GM18519 (cell line): ENCODE data around the gene ACOX3.
A peak's percentile ranks its signal among the peaks of the same experiment; 100 is the strongest.
"Not testable (repeated sequence)": the region's sequence is repeated elsewhere in the genome, so short reads cannot be mapped to it uniquely, and the experiment has no call there.

ENCODE experiments used
- ATAC-seq: cut with Tn5 transposase; IDR thresholded peaks from one replicate; pipeline ENCODE4 v1.9.1; 2021; ENCODE audit warnings: mild to moderate bottlenecking, moderate library complexity; ENCODE audit not compliant: unreplicated experiment, low FRiP score

Gene ACOX3

DNA sequence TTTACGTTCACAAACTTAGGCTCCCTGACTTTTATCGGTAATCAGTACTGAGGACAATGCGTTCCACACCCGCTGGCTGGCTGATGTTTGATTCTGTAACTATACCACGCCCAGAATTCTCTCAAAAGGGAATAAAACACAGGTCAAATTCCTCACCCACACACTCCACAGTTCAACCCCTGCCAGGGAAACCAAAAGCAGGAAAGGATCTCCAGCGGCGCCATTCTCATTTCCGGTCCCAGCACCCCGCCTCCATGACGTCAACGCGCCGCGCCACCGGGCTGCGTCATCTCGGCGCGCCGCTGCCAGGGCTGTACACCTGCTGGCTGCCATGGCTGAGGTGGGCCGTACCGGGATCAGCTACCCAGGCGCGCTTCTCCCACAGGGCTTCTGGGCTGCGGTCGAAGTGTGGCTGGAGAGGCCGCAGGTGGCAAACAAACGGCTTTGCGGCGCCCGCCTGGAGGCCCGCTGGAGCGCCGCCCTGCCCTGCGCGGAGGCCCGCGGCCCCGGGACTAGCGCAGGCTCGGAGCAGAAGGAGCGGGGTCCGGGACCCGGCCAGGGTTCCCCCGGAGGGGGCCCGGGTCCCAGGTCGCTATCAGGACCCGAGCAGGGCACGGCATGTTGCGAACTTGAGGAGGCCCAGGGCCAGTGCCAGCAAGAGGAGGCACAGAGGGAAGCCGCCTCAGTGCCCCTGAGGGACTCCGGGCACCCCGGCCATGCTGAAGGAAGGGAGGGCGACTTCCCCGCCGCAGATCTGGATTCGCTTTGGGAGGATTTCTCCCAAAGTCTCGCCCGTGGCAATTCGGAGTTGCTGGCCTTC lies at the start of gene ACOX3, which contains the start of gene TRMT44:
ACOX3 (minus strand) TSS at position 232 of the 820 bp plus-strand sequence. CDS start 24,202 bp downstream, outside the sequence.
TRMT44 (plus strand) TSS at position 286 of the 820 bp plus-strand sequence; CDS start at position 332, 46 bp downstream.
- ATAC-seq: peak; percentile 66

GRCh38 chr4:8488791-8489369 lies 48.4 kb upstream of the ACOX3 start:
- no peak for ATAC-seq

DNA sequence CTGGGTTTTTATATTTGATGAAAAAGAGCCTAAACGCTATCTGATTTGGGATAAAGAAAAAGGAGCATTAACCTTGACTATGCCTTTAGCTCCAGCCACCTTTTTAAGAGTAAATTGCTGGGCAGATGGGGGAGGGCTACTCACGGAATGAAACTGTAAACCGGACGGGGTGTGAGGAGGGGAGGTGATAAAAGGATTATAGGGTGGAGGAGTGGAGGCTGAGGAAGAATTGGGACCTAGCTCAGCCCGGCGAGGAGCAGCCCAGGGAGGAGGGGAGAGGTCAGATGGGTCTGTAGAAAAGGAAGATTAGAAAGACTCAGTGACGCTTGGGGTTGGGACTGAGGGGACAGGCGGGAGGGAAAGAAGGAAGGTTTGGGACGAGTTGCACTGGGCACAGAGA lies 46.1 kb upstream of the ACOX3 start:
- ATAC-seq: not testable (repeated sequence)

DNA sequence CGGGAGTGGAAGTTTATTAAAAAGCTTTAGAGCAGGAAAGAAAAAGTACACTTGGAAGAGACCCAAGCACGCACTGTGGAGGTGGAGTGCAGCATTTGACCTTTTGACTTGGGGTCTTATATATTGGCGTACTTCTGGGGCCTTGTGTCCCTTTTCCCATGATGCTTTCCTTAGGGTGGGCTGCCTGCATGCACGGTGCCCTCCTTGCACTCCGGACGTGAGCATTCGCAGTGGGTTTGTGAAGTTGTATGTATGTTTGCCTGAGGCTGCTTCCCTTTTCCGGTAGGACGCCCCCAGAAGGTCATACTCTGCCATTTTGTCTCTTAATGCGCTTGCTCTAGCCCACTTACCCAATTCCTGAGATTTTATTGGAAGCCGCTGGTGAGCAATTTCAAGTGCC lies 39.7 kb upstream of the ACOX3 start:
- ATAC-seq: no peak

DNA sequence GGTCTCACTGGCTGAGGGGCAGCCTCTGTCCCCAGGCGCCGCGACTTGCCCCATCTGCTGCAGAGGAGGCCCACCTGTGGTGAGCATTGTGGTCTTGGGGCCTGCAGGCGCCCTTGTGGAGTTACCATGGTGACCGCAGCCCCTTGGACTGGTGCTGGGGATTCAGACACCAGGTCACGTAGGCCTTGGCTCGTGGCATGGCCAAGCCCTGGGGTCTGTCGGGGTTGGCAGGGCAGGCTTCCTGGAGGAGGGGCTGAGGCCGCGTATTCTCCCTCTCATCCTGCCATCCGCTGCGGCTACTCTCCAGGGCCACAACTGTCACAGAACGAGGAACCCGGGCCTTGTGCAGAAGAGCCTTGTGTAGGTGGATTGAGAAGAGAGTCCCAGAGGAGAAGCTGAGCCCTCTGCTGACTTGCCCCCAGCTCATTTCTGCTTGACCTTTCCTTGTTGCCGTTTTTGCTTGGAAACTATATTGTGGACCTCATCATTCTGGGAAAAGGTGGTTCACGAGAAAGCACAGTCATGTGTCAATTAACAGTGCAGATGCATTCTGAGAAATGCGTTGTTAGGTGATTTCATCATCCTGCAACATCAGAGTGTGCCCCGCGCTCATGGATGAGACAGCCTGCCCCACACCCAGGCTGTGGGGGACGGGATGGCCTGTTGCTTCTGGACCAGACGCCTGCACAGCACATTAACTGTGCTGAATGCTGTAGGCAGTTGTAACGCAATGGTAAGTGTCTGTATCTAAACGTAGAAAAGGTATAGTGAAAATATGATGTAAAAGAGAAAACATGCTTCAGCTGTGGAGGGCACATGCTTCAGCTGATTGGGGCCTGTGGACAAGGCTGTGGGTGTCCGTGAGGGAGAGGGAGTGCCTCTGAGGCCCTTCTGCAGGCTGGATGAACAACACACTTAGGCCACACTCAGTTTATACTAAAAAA lies 38.5 kb upstream of the ACOX3 start:
- ATAC-seq: no peak

GRCh38 chr4:8478371-8478770 lies 37.8 kb upstream of the ACOX3 start:
- no peak for ATAC-seq

GRCh38 chr4:8477676-8478075 lies 37.2 kb upstream of the ACOX3 start:
- ATAC-seq: no peak

GRCh38 chr4:8477095-8477635 lies 36.6 kb upstream of the ACOX3 start:
- no peak for ATAC-seq

GRCh38 chr4:8475751-8476575 lies 35.4 kb upstream of the ACOX3 start:
- no peak for ATAC-seq

- no peak for ATAC-seq
These were observed 34.3 kb upstream of the ACOX3 start for GRCh38 chr4:8474856-8475255.

- no peak for ATAC-seq
These were observed 33.5 kb upstream of the ACOX3 start for GRCh38 chr4:8473920-8474590.

DNA sequence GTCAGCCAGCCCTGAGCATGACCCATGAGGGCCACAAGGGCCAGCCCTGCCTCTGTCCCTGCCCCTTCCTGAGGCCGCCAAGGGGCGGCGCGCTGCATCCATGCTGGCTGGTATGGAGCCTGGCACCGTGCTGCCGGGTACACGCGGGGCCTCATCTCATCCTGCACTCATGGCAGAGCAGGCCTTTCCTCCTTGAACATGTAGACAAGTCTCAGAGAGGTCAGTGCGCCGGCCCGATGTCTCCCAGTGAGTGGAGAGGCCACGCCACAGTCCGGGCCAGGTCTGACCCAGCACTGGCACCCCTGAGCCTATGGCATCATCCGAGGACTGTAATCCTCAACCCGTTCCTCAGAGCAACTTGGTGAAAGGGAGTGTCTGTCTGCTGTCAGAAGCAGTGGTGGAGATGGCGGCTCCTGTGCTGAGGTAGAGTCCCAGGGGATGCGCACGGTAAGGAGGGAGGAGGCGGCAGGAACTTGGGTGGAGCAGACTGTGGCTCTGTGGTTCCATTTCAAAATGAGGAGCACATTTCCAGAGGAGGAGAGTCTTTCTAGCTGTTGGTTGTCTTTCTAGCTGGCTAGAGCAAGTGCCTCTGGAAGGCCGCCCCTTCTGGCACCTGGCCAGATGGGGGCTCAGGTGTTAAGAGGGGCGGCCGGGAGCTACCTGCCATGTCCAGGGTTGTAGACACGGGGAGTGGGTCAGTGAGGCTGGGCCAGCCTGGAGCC lies 32.8 kb upstream of the ACOX3 start:
- no peak for ATAC-seq

GRCh38 chr4:8472689-8473197 lies 32.2 kb upstream of the ACOX3 start:
- no peak for ATAC-seq

DNA sequence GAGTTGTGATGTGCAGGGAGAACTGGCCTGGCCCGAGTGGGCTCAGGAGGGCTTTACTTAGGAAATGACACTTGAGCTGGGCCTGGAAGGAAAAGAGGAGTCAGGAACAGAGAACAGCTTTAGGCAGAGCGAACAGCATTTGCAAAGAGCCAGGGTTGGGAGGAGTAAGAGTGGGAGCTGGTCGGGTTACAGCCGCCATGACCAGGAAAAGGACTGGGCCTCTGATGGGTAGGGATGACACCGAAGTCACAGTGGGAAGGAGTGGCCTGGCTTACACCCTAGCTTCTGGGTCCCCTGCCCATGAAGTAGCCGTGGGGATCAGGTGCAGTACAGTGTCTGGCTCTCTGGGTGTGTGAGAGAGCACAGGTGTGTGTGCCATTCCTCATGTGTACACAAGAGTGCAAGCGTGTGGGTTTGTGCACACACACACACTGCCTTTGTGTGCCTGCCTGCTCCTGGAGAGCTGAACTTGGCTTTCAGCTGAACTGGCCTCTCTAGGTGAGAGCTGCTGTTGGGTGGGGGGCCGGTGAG lies 31.7 kb upstream of the ACOX3 start:
- ATAC-seq: no peak

- ATAC-seq: no peak
These were observed 30.8 kb upstream of the ACOX3 start for GRCh38 chr4:8471211-8471875.

DNA sequence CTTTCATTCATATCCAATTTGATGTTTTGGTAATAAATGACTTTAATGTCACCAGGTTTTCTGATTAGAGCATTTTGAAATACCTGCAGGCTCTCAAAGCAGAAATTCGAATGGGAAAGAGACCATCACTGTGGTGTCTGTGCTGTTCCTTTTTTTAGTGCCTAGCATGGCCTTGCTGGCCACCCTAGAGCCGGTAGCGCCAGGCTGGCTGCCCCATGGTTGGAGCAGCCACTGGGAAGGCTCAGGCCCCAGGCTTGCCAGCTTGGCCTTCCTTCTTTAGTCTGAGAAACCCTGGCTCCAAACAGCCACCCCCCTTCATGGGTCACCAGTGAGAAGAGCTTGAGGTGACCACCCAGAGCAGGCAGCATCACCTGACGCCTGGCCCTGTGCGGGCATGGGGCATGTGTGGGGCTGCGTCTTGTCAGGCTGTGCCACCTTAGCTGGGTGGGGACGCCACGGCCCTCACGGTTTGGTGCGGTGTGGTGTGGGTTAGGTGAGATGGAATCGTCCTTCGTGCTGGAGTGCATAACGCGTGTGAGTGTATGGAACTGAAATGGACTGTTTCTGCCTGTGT lies 30.0 kb upstream of the ACOX3 start:
- ATAC-seq: no peak

GRCh38 chr4:8469550-8469949 lies 29.0 kb upstream of the ACOX3 start:
- no peak for ATAC-seq
